GM04503 (cell line): ENCODE results near the gene OLFML3.

Experiments used
- DNase-seq: peaks from one replicate; pipeline ENCODE4 v3.0.0-alpha.2; 2012; ENCODE audit warnings: low read depth

Gene OLFML3

DNA sequence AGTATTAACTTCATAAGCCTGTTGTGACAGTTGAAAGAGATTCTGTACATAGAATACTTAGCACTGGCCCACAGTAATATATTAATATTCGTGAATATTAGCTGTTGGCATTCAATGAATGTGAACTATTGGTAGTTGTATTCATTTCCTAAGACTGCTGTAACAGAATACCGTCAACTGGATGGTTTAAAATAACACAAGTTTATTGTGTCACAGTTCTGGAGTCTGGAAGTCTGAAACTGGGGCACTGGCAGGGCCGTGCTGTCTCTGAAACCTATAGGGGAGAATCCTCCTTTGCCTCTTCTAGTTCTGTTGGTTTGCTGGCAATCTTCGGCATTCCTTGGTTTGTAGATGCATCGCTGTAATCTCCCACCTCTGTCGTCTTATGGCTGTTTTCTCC is 47.5 kb downstream of the OLFML3 start:
- DNase-seq = no peak
